NCI-H1105 (cell line): Measurements from ENCODE around the gene RASAL2.
"Not testable (repeated sequence)": the region's sequence is repeated elsewhere in the genome, so short reads cannot be mapped to it uniquely, and the experiment has no call there.

Experiments used
- DNase-seq: peaks from one replicate; lab custom pipeline; 2025; lab: John Stamatoyannopoulos, UW

The RASAL2 gene

GRCh38 chr1:178493301-178493741 lies 399.4 kb downstream of the RASAL2 start:
- DNase-seq = no peak

- DNase-seq = no peak
Observed at GRCh38 chr1:178494569-178494971, 400.7 kb downstream of the RASAL2 start.

GRCh38 chr1:178495158-178495557 lies 401.3 kb downstream of the RASAL2 start:
- no peak for DNase-seq

GRCh38 chr1:178495741-178496409 lies 402.0 kb downstream of the RASAL2 start:
- no peak for DNase-seq

GRCh38 chr1:178496410-178497135 lies 402.7 kb downstream of the RASAL2 start, which contains the start of gene CLEC20A:
Gene CLEC20A, minus strand, starts transcription at chr1:178496964. Its CDS starts 25 bp downstream, at chr1:178496939.
- DNase-seq = no peak

- no peak for DNase-seq
Observed at GRCh38 chr1:178497903-178498478, 404.1 kb downstream of the RASAL2 start.

- DNase-seq = no peak
Observed at GRCh38 chr1:178498896-178499675, 405.2 kb downstream of the RASAL2 start.

GRCh38 chr1:178500091-178500770 lies 406.3 kb downstream of the RASAL2 start:
- no peak for DNase-seq

GRCh38 chr1:178500936-178501554 lies 407.1 kb downstream of the RASAL2 start:
- DNase-seq = no peak

GRCh38 chr1:178501705-178502329 lies 407.9 kb downstream of the RASAL2 start:
- peak; percentile 51 for DNase-seq

GRCh38 chr1:178502330-178502714 lies 408.4 kb downstream of the RASAL2 start:
- no peak for DNase-seq

- no peak for DNase-seq
Observed at GRCh38 chr1:178502856-178503255, 409.0 kb downstream of the RASAL2 start.

GRCh38 chr1:178503316-178503715 lies 409.4 kb downstream of the RASAL2 start:
- not testable (repeated sequence) for DNase-seq

- DNase-seq = no peak
Observed at GRCh38 chr1:178503849-178504248, 409.9 kb downstream of the RASAL2 start.

GRCh38 chr1:178504286-178504685 lies 410.4 kb downstream of the RASAL2 start:
- no peak for DNase-seq

- DNase-seq = no peak
Observed at GRCh38 chr1:178506177-178506576, 412.3 kb downstream of the RASAL2 start.

GRCh38 chr1:178506669-178507068 lies 412.8 kb downstream of the RASAL2 start:
- no peak for DNase-seq

- DNase-seq = no peak
Observed at GRCh38 chr1:178509414-178510007, 415.6 kb downstream of the RASAL2 start.

- no peak for DNase-seq
Observed at GRCh38 chr1:178510155-178510554, 416.3 kb downstream of the RASAL2 start.

GRCh38 chr1:178512566-178513277 lies 418.8 kb downstream of the RASAL2 start, which contains the start of gene TEX35:
Gene TEX35, plus strand, starts transcription at chr1:178513109. Its CDS starts 80 bp downstream, at chr1:178513189.
- DNase-seq = no peak
